HFF-Myc (cell line): ENCODE results near the gene ZNF599.

Experiments used
- DNase-seq: peaks from one replicate; pipeline ENCODE4 v3.0.0-alpha.2; 2011; ENCODE audit warnings: low read depth; ENCODE audit errors: extremely low read depth
- H3K4me3 ChIP-seq: replicated peaks from 2 replicates; pipeline ENCODE4 v1.5.1; 2011; ENCODE audit warnings: low read depth, mild to moderate bottlenecking, control low read depth, low read length
- TF ChIP-seq, protein P1 (sequence below): IDR thresholded peaks from 2 replicates; pipeline ENCODE4 v1.5.1; 2012; ENCODE audit warnings: mild to moderate bottlenecking, low read depth, low read length, control low read depth; ENCODE audit errors: missing control alignments

The ZNF599 gene

DNA sequence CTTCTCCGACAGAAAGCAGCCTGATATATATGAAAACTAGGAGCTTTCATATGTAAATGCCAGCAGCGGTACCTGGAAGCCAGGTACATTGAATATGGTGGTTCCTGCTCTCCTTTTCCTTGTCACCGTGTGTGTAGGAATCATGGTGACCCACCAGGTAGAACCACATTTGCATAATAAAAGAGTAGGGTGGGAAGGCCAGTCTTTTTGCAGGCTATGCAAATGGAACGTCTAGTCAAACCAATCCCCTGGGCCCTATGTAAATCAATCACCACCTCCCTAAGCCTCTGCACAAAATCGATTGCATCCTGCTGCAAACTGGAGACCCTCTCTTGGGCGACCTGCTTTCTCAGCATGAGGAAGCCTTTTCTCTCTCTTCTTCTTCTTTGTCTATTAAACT, 61.1 kb downstream of the ZNF599 start:
- H3K4me3 ChIP-seq = no peak overlapping the region
- TF ChIP-seq, protein P1, sequence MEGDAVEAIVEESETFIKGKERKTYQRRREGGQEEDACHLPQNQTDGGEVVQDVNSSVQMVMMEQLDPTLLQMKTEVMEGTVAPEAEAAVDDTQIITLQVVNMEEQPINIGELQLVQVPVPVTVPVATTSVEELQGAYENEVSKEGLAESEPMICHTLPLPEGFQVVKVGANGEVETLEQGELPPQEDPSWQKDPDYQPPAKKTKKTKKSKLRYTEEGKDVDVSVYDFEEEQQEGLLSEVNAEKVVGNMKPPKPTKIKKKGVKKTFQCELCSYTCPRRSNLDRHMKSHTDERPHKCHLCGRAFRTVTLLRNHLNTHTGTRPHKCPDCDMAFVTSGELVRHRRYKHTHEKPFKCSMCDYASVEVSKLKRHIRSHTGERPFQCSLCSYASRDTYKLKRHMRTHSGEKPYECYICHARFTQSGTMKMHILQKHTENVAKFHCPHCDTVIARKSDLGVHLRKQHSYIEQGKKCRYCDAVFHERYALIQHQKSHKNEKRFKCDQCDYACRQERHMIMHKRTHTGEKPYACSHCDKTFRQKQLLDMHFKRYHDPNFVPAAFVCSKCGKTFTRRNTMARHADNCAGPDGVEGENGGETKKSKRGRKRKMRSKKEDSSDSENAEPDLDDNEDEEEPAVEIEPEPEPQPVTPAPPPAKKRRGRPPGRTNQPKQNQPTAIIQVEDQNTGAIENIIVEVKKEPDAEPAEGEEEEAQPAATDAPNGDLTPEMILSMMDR = no peak
- DNase-seq = no peak
